OCI-LY7 (cell line): Measurements from ENCODE around the gene SQOR. TPM values are rescaled to one million over a fixed set of nuclear protein-coding genes. Genes with fewer than 3 reads are reported as not detected.

ENCODE experiments used
- Bru-seq: library from RNA; stranded (reverse); fragments of 400-500 nt; gene quantifications from one replicate; lab custom pipeline; 2021; lab: Mats Ljungman, UMichigan
- BruChase-seq, 2 experiments: library from RNA; stranded (reverse); fragments of 400-500 nt; gene quantifications; one replicate each; lab custom pipeline; 2021; lab: Mats Ljungman, UMichigan
- BruUV-seq: library from RNA; stranded (reverse); fragments of 400-500 nt; replicated peaks from 2 replicates; lab custom pipeline; 2021; lab: Mats Ljungman, UMichigan
- CTCF ChIA-PET: fragments of 300-600 bp; sonication (Branson Sonifier 250); formaldehyde crosslinking; loops from one replicate; lab custom pipeline; 2022; ENCODE audit warnings: antibody characterized with exemption; ENCODE audit not compliant: unreplicated experiment; lab: Charles Lee
- POLR2A ChIA-PET: fragments of 300-600 bp; sonication (Branson Sonifier 250); formaldehyde crosslinking; loops from one replicate; lab custom pipeline; 2022; ENCODE audit warnings: antibody characterized with exemption; lab: Charles Lee
- DNase-seq: peaks from one replicate; pipeline ENCODE4 v3.0.0-alpha.2; 2015; ENCODE audit warnings: low spot score
- H2AFZ ChIP-seq: fragments of 200-600 bp; sonication (generic), shearing (Covaris generic); 2 replicates; pipeline ENCODE4 v1.6.1; 2014; ENCODE audit warnings: mild to moderate bottlenecking, antibody characterized with exemption, low read length, moderate library complexity
- H3K27ac ChIP-seq: fragments of 200-600 bp; sonication (generic); 2 replicates; pipeline ENCODE4 v1.5.1; 2014; ENCODE audit warnings: mixed run types, low read depth, mild to moderate bottlenecking, moderate library complexity, low read length, inconsistent platforms; ENCODE audit not compliant: poor library complexity, severe bottlenecking
- H3K36me3 ChIP-seq: fragments of 200-600 bp; sonication (generic); 2 replicates; pipeline ENCODE4 v1.6.1; 2014; ENCODE audit warnings: mild to moderate bottlenecking, antibody characterized with exemption, low read length, moderate library complexity, mixed read lengths; ENCODE audit not compliant: insufficient read depth
- H3K4me1 ChIP-seq: fragments of 200-600 bp; sonication (generic); 2 replicates; pipeline ENCODE4 v1.5.1; 2014; ENCODE audit warnings: mild to moderate bottlenecking, low read length; ENCODE audit not compliant: insufficient read depth, poor library complexity, severe bottlenecking
- H3K4me2 ChIP-seq: fragments of 200-600 bp; sonication (generic); 2 replicates; pipeline ENCODE4 v1.6.1; 2014; ENCODE audit warnings: mild to moderate bottlenecking, low read length
- H3K4me3 ChIP-seq: fragments of 200-600 bp; sonication (generic); 2 replicates; pipeline ENCODE4 v1.5.1; 2014; ENCODE audit warnings: mild to moderate bottlenecking, low read depth, low read length; ENCODE audit not compliant: poor library complexity, severe bottlenecking
- H3K79me2 ChIP-seq: fragments of 200-600 bp; sonication (generic); 2 replicates; pipeline ENCODE4 v1.6.1; 2016; ENCODE audit warnings: low read depth, mild to moderate bottlenecking, low read length, moderate library complexity, mixed read lengths; ENCODE audit not compliant: insufficient read depth
- H3K9me2 ChIP-seq: fragments of 200-600 bp; sonication (generic); 2 replicates; pipeline ENCODE4 v1.6.1; 2016; ENCODE audit warnings: mild to moderate bottlenecking, low read length, mixed read lengths; ENCODE audit not compliant: insufficient read depth
- H3K9me3 ChIP-seq: fragments of 200-600 bp; sonication (generic); 2 replicates; pipeline ENCODE4 v1.6.1; 2014; ENCODE audit warnings: mild to moderate bottlenecking, mixed run types, low read length, mixed read lengths
- H4K20me1 ChIP-seq: fragments of 200-600 bp; sonication (generic); 2 replicates; pipeline ENCODE4 v1.6.1; 2014; ENCODE audit warnings: mild to moderate bottlenecking, antibody characterized with exemption, low read length, moderate library complexity, mixed read lengths; ENCODE audit not compliant: insufficient read depth
- EZH2phosphoT487 ChIP-seq: fragments of 200-600 bp; sonication (generic); IDR thresholded peaks from 2 replicates; pipeline ENCODE4 v1.6.1; 2018; ENCODE audit warnings: low read depth, borderline replicate concordance, mild to moderate bottlenecking, mixed run types, antibody characterized with exemption, low read length, moderate library complexity, mixed read lengths
- intact Hi-C: fragments of 100-400 bp; cut with micrococcal nuclease; formaldehyde crosslinking; loops from one replicate; pipeline ENCODE4 v1.10.0; 2022; ENCODE audit not compliant: unreplicated experiment
- long read RNA-seq: library from polyadenylated mRNA; stranded (forward); transcript quantifications from one replicate; pipeline ENCODE4 v2.0.0, GENCODE V29; 2022
- total RNA-seq, 2 experiments: library from RNA; depleted of rRNA in 1 of 2; stranded (reverse); fragments of >200 nt in 1 of 2; shearing (Covaris generic) in 1 of 2; gene quantifications; 2 replicates each; pipeline ENCODE4 v1.2.3, GENCODE V29; 2014 to 2022
- TF ChIP-seq, protein P1 (sequence below): fragments of 200-600 bp; sonication (generic); conservative IDR thresholded peaks from 2 replicates; pipeline ENCODE4 v1.5.1; 2014; ENCODE audit warnings: mild to moderate bottlenecking, antibody characterized with exemption, low read length, moderate library complexity, mixed read lengths

SQOR gene
- total RNA-seq (2014; rRNA removed; shearing (Covaris generic)) (0.23 and 1.8 TPM in 2 replicates), total RNA-seq (2022) (0.42 and 0.89 TPM in 2 replicates), Bru-seq, nascent RNA (percentile 15 among the genes with signal in this experiment), BruChase-seq, experiment 1, labeled RNA remaining after a 6-hour chase (percentile 20 among the genes with signal in this experiment), BruChase-seq, experiment 2, labeled RNA remaining after a 2-hour chase (percentile 3 among the genes with signal in this experiment)
- long read RNA-seq, partial matches to known transcripts: 0 of 2 reads
- long read RNA-seq, other reads (novel, unspliced or antisense): 0 of 2 reads

- no peak for DNase-seq
- no TSS peak for BruUV-seq
- Histone ChIP-seq H2AFZ (peak within 1 kb of the TSS; percentile 77), H4K20me1 (no peaks in the 10 kb centered on the region), H3K36me3 (no peaks in the 10 kb centered on the region), H3K27ac (no peak within 1 kb of the TSS), H3K9me2 (no peaks in the 10 kb centered on the region), H3K4me3 (peak within 1 kb of the TSS; percentile 62), H3K9me3 (no peaks in the 10 kb centered on the region), H3K4me2 (peak within 1 kb of the TSS; percentile 73), H3K79me2 (no peaks in the 10 kb centered on the region), H3K4me1 (peaks cover 15% of the 10 kb centered on the region)
- ChIA-PET POLR2A (no interaction called here), CTCF (no interaction called here)
- TF ChIP-seq EZH2phosphoT487: no peak
- TF ChIP-seq, protein P1, sequence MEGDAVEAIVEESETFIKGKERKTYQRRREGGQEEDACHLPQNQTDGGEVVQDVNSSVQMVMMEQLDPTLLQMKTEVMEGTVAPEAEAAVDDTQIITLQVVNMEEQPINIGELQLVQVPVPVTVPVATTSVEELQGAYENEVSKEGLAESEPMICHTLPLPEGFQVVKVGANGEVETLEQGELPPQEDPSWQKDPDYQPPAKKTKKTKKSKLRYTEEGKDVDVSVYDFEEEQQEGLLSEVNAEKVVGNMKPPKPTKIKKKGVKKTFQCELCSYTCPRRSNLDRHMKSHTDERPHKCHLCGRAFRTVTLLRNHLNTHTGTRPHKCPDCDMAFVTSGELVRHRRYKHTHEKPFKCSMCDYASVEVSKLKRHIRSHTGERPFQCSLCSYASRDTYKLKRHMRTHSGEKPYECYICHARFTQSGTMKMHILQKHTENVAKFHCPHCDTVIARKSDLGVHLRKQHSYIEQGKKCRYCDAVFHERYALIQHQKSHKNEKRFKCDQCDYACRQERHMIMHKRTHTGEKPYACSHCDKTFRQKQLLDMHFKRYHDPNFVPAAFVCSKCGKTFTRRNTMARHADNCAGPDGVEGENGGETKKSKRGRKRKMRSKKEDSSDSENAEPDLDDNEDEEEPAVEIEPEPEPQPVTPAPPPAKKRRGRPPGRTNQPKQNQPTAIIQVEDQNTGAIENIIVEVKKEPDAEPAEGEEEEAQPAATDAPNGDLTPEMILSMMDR: no peak
- intact Hi-C loops: no loop called here
Observed at GRCh38 chr15:45634432-45635190, at the start of gene SQOR. Gene SQOR, plus strand, starts transcription at chr15:45635029. Its CDS starts 23,895 bp downstream, at chr15:45658924.

DNA sequence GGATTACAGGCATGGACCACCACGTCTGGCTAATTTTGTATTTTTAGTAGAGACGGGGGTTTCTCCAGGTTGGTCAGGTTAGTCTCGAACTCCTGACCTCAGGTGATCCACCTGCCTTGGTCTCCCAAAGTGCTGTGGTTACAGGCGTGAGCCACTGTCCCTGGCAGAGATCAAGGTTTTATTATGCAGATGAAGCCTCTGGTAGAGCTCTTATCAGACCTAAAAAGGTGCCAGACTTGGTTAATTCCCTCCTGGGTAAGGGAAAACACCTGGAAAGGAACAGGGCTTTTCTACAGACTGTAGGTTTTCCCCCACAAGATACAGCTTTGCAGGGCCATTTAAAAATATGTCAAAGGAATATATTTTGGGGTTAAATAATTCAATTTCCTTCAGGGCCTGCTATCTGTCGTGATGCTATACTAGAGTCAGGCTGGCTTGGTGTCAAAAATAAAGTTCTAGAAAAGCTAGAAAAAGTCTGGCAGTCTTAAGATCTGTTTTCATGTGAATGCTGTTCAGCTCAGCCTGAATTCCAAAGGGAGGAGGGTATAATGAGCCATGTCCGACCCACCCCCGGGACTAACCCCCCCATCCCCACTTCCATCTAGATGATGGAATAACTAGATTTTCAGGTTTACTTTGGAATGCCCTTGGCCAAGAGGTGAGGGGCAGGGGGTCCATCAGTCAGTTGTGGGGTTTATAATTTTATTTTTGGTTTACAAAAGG is 49.6 kb upstream of the SQOR start:
- ChIA-PET CTCF (interaction anchor here (0.9 kb wide), 1 partner anchor 11 kb away, joined by 3 read pairs; no protein-coding TSS in a partner anchor), POLR2A (interaction anchor here (0.6 to 3.4 kb wide), 6 partner anchors 9 to 36 kb away, joined by 3 to 25 read pairs (median 8); no protein-coding TSS in a partner anchor)
- peak overlapping the region; percentile 96 for H3K4me3 ChIP-seq
- no peak for DNase-seq
- intact Hi-C loops: loop anchor here (5.0 kb wide), 1 partner anchor 383 kb away; no protein-coding TSS in a partner anchor
- peaks cover 11% of the 10 kb centered on the region for H4K20me1 ChIP-seq
- no peaks in the 10 kb centered on the region for H3K9me2 ChIP-seq
- peaks cover 26% of the 10 kb centered on the region for H3K4me1 ChIP-seq
- peaks cover 41% of the 10 kb centered on the region for H3K79me2 ChIP-seq
- no peak overlapping the region for H3K27ac ChIP-seq
- TF ChIP-seq, protein P1: no peak
- no peak for TF ChIP-seq EZH2phosphoT487
- BruUV-seq: no TSS peak
- H2AFZ ChIP-seq: no peak overlapping the region
- H3K36me3 ChIP-seq: no peaks in the 10 kb centered on the region
- peak overlapping the region; percentile 94 for H3K4me2 ChIP-seq
- no peaks in the 10 kb centered on the region for H3K9me3 ChIP-seq
